GM19395 (cell line): ENCODE results near the gene TBC1D10A.

ENCODE experiments used
- ATAC-seq: cut with Tn5 transposase; IDR thresholded peaks from one replicate; pipeline ENCODE4 v1.9.1; 2021; ENCODE audit warnings: mild to moderate bottlenecking, moderate library complexity; ENCODE audit not compliant: unreplicated experiment

TBC1D10A gene

DNA sequence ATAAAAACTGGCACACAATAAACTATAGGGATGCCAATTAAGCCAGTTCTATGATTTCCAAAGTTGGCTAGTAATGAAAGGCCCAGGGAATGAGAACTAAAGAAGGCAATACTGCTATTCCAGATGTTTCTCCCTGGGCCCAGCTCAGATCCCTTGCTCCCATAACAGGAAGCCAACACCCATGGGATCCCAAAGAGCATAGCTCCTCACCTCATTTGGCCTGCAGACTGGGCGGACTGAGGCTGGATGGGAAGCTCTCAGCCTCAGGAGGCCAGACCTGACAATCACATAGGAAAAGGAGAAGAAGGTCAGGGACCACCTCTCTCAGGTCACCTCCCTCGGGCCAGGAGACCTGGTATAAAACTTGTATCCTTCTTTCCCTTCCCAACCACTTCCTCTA lies 5.3 kb downstream of the TBC1D10A start:
- ATAC-seq, result no peak

DNA sequence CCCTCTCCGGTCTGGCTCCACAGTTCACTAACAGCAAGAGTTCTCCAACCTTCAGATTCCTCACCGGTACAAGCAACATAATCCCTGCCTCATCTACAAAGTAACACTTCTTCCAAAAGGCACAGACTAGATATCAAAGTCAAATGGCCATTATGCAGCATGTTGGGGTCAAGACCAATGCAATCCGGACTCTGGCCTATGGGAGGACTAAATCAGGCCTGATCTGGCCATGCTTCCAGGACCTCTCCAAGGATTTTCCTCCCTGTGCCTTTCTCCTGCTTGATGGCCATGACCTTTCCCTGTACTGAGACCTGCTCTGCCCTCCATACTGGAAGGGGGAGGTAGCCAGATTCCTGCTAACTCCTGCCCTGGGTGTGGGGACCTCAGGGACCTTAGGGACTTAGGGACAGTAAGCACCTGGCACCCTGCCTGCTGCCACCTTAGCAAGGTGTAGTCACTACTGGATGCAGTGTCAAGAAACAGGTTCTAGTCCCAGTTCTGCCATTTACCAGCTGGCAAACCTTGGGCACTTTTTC lies 6.7 kb downstream of the TBC1D10A start:
- no peak for ATAC-seq

DNA sequence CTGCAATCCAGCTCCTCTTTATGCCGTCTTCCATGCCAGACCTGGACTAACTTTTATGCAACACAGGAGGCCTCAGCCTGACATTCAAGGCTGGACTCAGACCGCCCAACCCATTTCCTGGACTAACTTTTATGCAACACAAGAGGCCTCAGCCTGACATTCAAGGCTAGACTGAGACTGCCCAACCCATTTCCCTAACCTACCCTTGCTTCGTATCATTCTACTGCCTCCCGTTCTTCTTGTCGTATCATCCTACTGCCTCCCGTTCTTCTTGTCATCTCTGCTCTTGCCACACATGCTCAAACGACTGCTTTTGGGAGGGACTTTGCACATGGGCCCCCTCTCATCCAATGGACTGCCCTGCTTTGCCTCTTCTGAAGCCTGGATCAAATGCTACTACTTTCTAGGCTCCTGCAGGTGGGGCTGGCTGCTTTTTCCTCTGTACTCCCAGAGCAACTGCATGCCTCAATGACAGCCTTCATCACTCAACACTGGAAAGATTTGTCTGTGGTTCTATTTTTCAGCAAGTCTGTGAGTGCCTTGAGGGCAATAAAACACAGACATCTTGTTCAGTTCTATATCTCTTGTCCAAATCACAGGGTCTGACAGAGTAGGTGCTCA lies 7.8 kb downstream of the TBC1D10A start:
- no peak for ATAC-seq

DNA sequence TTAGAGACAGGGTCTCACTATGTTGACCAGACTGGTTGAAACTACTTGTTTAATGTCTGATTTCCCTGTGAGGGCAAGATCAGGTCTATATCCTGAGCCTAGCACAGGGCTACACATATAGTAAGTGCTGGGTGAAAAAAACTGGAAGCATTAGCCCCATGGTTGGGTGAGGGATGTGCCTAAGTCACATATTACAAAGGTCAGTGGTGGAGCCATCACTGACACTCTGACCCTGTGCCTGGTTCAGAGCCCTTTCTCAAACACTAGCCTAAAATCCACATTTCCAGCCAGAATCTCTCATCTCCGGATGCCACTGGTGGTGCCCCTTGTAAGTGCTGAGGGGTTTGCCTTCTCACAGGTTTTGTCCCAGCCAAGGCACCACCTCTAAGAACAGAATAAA lies 9.0 kb downstream of the TBC1D10A start:
- no peak for ATAC-seq

DNA sequence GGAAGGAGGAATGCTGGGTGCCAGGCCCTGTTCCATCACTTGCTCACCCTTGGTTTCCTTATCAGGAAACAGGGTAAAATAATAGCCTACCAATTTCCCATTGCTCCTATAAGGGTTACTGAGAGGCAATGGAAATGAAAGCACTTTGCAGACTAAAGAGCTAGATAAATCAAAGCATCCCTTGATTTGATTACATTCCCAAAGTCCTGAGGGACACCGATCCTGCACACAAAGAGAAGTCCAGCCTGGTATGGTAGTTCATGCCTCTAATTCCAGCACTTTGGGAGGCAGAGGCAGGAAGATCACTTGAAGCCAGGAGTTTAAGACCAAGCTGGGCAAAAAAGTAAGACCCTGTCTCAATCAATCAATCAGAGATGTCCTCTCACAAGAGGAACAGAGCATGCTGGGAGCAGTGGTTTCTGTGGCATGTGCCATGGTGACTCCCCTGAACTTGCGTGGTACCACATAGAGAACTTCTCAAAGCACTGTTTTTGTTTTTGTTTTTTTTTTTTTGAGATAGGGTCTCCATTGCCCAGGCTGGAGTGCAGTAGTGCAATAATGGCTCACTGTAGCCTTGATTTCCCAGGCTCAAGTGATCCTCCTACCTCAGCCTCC lies 10.7 kb downstream of the TBC1D10A start:
- no peak for ATAC-seq

DNA sequence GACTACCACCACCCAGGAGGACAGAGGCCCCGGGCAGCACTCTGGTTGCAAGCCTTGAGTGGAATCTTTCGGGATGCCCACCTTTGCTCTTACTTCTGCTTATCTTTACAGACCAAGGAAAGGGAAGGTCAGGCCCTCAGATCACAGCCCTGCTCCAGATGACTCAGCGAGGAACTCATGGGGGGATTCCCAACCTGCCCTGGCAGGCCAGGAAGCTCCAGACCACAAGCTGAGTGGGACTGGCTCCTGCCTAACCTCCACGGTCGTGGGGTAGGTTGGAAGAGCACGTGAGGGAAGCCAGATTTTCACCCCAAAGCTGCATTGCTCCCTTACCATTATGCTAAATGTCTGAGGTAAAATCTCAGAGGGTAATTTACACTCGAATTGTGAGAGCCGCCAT lies 11.8 kb downstream of the TBC1D10A start:
- no peak for ATAC-seq

DNA sequence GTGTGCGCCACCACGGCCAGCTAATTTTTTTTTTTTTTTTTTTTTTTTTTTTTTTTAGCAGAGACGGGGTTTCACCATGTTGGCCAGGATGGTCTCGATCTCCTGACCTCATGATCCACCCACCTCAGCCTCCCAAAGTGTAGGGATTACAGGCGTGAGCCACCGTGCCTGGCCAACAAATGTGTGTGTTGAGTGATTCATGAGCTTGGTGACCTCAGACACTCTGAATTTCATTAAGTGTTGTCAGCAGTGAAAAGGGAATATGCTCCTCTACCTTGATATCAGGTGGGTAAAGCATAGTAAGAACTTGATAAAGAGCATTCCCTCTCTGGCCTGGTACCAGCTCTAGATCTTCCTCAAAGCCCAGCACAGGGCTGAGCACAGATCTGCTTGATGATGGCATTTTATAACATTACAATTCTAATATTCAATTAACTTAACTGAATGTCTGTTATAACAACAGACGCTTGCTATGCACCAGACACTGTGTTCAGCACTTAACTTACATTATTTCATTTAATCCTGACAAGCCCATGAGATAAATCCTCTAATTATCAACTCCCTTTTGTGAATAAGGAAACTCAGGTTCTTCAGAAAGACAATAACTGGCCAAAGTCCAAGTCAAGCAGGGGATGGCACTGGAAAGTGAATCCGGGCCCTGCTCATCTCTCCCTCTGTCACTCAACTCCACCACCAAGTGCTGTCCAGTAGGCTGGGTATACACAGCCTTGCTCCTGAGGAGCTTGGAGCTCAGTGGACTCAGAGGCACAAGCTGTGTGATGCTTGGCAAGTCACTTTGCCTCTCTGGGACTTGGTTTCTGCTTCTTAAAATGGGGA lies 13.0 kb downstream of the TBC1D10A start:
- ATAC-seq, result no peak

DNA sequence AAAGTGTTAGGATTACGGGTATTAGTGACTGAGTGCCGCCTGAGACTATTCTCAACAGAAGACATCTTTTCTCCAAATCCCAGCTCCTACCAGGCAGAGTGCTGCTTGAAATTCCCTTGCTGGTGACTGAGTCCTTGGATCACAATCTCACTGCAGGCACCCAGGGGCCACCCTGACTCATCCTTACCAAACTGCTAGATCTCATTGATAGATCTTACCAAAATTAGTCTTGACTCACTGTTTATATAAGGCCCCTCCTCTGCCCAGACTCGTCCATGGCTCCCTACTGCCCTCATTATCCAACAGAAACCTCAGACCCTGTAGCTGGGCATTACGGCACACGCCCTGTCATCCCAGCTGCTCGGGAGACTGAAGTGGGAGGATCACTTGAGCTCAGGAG lies 14.7 kb downstream of the TBC1D10A start:
- no peak for ATAC-seq

DNA sequence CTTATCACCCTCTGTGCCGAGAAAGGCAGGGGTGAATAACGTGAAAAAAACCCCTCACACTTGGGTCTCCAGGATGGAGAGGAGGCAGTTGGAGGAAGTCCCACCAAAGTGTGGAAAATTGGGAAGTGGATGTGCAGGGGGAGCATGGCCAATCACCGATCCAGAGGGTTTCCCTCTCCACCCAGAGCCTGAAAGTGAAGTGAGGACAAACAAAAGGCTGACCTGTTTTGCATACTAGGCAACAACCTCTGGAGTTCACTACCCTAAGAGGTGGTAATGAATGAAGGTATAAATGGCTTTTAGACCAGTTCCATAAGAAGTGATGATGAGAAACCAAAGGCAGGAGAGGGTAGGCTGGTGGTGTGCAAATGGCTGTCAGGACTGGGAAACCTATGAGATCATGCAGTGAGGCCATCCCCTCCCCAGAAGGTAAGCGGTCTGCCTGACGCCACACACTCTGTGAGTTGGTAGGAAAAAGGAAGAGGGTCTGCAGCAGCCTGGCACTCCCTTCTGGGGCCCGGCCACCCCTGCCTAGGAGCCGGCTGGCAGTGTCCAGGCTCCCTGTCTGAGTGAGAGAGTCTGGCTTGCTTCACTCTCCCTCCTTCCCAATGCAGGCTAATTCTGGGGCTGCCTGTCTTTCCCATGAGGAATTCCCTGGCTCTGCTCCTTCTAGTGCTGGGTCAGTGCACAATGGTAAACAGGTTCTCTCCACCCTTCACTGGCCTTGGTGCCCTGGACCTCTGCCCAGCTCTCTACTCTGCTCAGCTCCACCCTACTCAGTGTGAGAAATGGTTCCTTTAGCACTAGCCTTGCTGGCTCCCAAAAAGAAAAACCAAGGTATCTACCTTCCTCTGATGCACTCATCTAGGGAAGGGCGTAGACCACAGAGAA lies 15.6 kb downstream of the TBC1D10A start:
- ATAC-seq, result no peak

DNA sequence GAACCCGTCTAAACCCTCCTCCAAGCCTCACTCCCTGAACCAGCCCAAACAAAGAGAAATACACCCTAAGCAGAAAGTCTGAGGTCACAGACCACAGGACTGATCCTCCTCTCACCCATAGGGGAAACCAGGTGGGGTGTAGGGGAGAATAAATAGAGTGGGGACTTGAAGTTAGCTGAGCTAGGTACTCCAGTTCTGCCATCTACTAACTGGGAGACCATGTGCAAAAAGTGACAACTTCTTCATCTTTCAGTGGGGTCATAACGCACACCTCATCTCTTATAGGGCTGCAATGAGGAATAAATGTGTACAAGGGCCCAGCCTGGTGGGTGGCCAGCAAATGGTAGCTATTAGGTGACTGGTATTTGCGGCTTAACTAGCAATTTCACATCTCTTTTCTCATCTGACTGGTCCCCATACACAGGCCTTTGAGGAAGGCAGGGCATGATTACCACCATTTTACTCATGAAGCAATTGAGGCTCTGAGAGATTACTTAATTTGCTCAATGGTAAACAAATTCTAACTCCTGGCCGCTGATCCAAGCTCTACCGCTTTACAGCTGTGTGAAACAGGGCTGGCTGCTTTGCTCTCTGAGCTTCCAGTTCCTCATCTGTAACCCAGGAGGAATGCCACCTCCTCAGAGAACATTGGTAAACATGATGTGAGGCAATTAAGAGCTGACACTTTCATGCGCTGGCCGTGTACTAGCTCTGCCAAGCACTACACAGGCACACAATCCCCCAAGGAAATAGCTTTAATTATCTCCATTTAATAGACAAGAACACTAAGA lies 16.6 kb downstream of the TBC1D10A start:
- ATAC-seq, result peak; percentile 59

DNA sequence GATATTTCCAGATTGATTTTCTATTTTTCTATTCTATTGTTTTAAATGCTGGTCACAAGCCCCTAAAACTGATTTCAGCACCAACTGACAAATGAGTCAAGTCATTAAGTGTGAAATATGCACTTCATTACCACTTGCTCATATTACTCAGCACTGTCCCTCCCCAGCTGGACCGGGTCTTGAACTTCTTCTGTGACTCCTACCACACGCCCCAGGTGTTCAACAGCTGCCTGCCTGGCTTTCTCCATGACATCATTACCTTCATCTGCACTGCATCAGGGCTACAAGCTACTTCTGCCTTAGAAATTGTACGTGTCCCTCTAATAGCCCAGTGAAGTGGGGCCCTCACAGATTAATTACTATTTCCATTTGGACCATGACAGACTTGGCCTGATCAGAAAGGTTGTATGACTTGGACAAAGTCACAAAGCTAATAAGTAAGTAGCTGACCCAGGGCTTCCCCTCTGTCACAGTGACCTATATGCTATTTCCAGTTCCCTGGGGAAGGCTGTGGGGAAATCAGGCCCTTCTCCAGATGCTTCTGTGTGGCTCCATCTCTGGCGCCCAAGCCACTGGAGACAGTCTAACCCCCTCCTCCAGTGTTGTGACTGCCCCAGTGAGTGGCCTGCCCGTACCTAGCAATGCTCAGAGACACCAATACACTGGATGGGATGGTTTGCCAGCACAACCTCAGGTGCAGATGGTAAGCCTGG lies 18.1 kb downstream of the TBC1D10A start:
- peak; percentile 45 for ATAC-seq

DNA sequence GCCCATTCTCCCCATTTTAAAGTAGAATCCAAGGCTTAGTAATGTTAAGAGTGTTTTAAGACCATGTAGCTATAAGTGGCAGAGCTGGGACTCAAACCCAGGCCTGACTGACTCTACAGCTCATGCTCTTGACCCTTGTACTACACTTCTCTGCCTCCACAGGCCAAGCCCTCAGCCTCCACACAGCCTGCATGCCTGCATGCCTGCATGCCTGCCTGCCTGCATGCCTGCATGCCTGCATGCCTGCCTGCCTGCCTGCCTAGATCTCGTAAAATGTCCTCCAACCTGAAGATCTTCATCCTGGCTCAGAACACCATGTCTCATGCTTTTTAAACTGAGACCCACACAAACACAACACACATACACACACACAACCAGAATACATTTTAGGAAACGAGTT lies 18.6 kb downstream of the TBC1D10A start:
- ATAC-seq, result no peak

DNA sequence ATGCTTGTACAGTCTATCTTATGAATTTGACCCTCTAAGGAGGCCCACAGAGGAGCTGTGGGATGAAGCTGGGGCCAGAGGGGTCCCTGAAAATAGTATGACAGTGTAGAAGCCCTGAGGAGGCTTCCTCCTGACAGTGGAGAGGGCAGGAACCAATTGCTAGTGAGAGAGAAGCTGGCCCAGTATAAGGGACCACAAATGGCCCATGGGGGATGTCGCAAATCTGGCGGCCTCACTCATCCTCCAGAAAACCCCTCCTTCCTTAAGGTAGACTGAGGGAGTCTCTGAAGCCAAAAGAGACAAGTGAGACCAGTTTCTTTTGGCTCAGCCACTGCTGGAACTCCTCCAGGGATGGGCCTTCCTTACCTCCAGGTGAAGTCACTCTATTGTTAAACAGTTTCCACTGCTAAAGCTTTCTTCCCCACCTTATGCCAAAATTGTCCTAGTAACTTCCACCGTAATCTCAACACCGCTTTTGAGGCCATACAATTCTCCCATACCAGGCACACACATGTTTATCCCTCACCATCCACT lies 19.6 kb downstream of the TBC1D10A start:
- no peak for ATAC-seq

DNA sequence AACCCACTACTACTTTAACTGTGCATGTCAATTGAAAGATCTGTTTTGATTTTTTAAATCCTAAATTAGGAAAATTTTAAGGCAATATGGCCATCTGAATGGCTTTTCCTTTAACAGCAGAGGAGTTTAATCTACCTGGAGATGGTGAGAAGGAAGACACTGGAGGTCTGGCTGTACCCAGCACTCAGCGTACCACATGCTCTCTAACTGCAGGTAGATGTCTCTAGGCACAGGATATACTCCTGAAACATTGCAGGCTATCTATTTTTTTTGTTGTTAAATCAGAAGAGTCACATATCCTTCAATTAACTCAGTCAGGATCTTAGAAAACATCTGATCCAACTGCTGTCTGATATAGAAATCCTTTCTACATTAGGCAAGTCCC lies 20.1 kb downstream of the TBC1D10A start:
- no peak for ATAC-seq

DNA sequence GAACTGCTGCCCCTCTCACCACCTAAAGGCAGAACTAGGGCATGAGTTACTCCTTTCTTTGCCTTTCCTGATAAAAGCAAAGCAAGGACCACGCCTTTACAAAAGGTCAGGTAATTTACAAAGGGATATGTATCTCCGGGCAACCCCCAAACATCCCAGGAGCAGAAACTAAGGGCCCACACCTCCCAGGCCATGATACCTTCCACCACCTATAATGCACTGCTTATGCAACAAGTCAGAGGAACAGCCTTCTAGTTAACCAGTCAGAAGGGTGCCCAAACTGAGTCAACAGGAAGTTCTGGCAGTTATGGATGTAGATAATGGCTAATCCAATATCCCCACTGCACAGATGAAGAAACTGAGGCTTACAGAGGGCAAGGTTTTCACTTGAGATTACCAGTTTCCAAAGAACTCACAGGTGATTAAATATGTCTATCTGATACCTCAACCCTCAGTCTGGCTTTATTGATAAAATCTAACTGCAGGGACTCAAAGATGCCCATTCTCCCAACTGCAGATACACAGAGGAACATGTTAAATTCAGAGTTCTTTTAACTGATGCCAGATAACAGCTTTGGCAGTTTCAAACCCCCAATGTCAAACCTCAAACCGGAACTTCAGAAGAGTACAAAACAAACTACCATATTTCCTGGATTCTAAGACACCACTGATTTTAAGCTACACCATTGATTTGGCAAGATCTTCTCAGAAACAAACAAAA lies 20.7 kb downstream of the TBC1D10A start:
- ATAC-seq, result no peak

DNA sequence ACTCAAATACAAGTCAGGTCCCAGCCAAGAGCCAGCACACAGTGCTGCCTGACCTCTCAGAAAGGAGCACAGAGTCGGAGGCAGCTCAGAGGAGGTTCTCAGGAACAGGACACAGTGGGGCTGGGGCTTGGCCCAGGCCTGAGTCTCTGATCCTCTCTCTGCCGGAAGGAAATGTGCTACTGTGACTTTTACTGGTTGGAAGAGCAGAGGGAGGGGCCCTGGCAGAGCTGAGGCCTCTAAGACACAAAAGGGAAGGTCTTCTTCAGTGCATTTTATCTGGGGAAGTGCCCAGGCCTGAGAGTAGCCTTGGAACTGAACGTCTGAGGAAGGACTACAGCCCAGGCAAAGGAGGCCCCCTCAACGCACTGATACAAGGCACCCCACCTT lies 21.2 kb downstream of the TBC1D10A start:
- peak; percentile 37 for ATAC-seq

DNA sequence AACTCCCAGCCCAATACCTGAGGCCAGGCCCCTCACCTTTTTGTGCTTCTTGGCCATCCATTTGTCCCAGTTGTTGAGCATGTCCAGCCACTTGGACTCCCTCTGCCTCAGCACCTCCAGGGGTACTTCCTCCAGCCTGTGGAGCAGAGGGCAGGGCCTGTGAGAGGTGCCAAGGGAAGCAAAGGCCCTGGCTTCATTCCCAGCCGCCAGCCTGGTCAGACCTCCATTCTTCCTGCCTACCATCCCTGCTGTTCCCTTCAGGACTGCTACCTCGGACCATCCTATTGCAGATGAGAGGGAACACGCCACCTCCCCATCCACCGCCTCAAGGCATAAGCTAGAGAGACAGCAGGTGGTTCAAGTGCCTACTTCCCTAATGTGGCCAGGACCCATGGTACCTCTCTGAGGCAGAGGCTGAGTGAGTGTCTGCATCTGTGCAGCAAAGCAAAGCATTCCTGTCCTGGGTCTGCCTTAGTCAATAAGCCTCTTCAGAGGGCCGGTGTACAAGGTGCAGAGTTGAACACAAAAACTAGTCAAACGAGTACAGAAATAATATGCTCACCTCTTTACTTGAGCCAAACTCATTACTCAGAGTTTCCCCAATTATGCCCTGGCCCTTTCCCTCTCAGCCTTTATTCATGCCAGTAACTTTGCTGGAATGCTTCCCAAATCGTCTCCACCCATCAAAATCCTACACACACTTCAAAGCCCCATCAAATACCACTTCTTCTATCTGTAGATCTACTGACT lies 22.1 kb downstream of the TBC1D10A start:
- ATAC-seq, result no peak

DNA sequence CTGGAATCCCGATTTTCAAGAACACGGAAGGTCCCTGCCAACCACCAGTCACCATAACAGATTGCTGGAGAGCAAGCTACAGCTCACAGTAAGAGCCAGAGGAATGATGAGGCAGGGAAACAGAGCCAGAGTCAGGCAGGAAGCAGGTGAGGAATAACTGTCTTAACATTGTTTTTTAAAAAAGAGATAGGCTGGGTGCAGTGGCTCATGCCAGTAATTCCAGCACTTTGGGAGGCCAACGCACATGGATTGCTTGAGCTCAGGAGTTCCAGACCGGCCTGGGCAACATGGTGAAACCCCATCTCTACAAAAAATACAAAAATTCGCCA lies 24.0 kb downstream of the TBC1D10A start:
- ATAC-seq, result no peak
